ENCODE measurements around the gene MEAK7.

DNA sequence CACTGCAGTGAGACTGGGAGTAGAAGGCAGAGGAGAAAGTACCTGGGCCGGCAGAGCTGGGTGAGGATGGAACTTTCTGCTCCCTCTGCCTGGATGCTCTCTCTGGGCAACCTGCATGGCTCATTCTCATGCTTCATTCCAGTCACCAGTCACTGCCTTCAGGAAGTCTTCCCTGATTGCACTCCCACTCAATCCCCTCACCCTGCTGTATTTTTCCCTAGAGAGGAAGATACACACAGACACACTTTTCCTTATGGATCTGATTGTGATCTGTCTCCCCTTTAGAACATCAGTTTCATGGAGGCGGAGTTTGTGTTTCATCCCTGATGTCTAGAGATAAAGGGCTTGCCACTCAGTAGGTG, 44.9 kb downstream of the MEAK7 start:
- TF ChIP-seq POLR2A (IDR thresholded peaks at IDR 0.05), result no peak
- TF ChIP-seq, protein P1, sequence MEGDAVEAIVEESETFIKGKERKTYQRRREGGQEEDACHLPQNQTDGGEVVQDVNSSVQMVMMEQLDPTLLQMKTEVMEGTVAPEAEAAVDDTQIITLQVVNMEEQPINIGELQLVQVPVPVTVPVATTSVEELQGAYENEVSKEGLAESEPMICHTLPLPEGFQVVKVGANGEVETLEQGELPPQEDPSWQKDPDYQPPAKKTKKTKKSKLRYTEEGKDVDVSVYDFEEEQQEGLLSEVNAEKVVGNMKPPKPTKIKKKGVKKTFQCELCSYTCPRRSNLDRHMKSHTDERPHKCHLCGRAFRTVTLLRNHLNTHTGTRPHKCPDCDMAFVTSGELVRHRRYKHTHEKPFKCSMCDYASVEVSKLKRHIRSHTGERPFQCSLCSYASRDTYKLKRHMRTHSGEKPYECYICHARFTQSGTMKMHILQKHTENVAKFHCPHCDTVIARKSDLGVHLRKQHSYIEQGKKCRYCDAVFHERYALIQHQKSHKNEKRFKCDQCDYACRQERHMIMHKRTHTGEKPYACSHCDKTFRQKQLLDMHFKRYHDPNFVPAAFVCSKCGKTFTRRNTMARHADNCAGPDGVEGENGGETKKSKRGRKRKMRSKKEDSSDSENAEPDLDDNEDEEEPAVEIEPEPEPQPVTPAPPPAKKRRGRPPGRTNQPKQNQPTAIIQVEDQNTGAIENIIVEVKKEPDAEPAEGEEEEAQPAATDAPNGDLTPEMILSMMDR (IDR thresholded peaks at IDR 0.05 in 4 of 5, conservative IDR thresholded peaks at IDR 0.05 in 1 of 5), result no peak

Data from gastrocnemius medialis (tissue), 4 donors.